Measurements from ENCODE around the gene SYNE1.

GRCh38 chr6:152167641-152168603 is 469.2 kb downstream of the SYNE1 start:
- TF ChIP-seq CTCF (IDR thresholded peaks at IDR 0.05), result no peak
- TF ChIP-seq POLR2A (IDR thresholded peaks at IDR 0.05), result no peak
- no peak for TF ChIP-seq EP300 (IDR thresholded peaks at IDR 0.05)

Data from upper lobe of left lung (tissue), 4 donors.